Ureter (tissue), 1 donor: ENCODE results near the gene LAD1. TPM values are rescaled to one million over a fixed set of nuclear protein-coding genes. Genes with fewer than 3 reads are reported as not detected.

ENCODE experiments used
- DNase-seq: peaks from one replicate; pipeline ENCODE4 v3.0.0-alpha.2; 2020; ENCODE audit warnings: low spot score
- total RNA-seq: library from RNA; stranded (reverse); gene quantifications from one replicate; pipeline ENCODE4 v1.2.4, GENCODE V29; 2023
- donor health status: DM: yes; HTN: yes; CAD: no.

LAD1 gene
- total RNA-seq, 1 donor from 2014 or later, result 186 TPM

GRCh38 chr1:201348211-201348566 lies 50.9 kb downstream of the LAD1 start:
- DNase-seq, result no peak

- DNase-seq, result no peak
These were observed 51.5 kb downstream of the LAD1 start for GRCh38 chr1:201347498-201348210.

DNA sequence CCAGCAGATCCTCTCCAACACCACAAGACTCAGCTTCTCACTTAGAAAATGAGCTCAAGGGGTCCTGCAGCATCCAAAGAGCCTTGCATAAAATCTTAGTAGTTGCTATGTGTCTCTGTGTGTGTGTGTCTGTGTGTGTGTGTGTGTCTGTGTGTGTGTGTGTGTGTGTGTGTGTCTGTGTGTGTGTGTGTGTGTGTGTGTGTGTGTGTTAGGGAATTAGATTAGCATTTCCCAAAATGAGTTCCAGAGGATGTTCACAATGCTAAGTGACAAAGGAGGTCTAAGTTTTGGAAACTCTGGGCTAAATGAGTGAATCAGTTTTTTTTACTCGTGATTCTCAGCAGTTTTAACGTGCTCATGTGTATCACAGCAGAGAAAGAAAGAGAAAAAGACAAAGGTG lies 52.1 kb downstream of the LAD1 start:
- DNase-seq, result no peak

- no peak for DNase-seq
These were observed 52.7 kb downstream of the LAD1 start for GRCh38 chr1:201346337-201346939.

GRCh38 chr1:201345081-201345355 lies 54.1 kb downstream of the LAD1 start:
- DNase-seq, result no peak

GRCh38 chr1:201344206-201345080 lies 54.7 kb downstream of the LAD1 start:
- no peak for DNase-seq

DNA sequence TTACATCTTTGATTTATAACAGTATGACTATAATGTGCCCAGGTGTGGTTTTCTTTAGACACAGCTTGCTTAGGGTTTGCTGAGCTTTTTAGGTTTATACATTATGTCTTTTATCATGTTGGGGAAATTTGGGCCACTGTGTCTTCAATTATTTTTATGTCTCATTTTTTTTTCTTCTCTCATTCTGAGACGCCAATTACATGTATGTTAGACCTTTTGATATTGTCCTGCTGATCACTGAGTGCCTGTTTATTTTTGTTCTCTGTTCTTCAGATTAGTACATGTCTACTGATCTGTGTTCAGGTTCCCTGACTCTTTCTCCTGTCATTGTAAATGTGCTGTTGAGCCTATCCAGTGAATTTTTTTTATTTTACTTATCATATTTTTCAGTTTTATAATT lies 57.7 kb downstream of the LAD1 start:
- no peak for DNase-seq

GRCh38 chr1:201336711-201337450 lies 62.2 kb downstream of the LAD1 start:
- no peak for DNase-seq

DNA sequence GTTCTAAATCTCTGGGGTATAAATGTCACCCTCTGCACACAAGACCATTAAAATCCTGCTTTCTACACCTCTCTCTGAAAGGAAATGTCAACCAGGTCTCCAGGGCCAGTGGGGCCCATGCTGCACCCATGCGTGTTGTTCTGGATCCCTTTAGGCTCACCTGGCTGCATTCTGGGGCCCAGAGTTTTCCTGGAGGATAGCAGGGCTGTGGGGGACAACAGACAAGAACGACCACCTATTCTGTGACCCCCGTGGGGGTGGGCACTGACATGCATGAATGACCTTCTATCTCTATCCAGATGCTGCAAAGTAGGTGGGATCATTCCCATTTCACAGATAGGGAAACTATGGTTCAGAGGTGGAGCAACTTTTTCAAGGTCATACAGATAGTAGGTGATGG lies 63.2 kb downstream of the LAD1 start:
- no peak for DNase-seq

DNA sequence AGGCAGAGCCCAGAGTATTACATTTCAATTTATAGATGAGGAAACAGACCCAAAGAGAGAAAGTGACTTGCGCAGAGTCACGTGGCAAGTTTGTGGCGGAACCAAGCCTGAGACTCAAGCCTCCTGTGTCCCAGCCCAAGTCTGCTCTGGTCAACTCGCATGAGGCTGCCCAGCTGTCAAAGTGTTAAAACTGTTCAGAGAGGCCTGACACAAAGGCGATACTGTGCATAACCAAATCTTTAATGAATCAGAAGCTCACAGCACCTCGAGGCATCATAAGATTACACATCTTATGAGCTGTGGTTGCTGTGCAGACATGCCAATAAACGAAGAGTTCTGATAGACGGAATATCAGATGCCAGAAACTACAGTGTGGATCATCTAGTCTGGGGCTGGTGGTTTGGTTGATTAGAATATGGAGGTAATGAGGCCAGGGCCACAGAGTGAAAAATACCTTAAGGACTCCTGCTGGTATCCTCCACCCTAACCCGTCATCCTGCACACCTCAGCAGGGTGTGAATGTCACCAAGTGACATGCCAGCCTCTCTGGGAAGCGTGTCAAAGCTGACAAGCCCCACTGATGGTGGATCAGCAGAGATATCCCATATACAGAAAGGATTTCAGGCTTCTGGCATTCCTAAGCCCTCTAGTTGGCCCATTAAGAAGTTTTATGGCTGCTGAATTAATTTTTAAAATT lies 63.8 kb downstream of the LAD1 start:
- DNase-seq, result no peak

GRCh38 chr1:201334325-201335173 lies 64.6 kb downstream of the LAD1 start:
- no peak for DNase-seq

- DNase-seq, result no peak
These were observed 66.3 kb downstream of the LAD1 start for GRCh38 chr1:201332616-201333335.

DNA sequence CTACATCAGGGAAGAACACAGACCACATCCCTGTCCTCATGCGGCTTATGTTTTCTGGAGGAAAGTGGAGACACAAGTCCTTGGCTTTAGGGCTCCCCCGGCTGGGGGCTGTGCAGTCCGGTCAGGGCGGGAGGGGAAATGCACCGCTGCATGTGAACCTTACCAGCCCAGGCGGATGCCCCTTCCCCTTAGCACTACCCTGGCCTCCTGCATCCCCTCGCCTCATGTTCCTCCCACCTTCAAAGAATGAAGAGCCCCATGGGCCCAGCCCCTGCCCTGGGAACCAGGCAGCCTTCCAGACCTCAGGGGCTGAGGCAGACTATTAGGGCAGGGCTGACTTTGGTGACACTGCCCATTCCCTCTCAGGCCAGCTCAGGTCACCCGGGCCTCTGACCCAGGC lies 67.1 kb downstream of the LAD1 start:
- no peak for DNase-seq

DNA sequence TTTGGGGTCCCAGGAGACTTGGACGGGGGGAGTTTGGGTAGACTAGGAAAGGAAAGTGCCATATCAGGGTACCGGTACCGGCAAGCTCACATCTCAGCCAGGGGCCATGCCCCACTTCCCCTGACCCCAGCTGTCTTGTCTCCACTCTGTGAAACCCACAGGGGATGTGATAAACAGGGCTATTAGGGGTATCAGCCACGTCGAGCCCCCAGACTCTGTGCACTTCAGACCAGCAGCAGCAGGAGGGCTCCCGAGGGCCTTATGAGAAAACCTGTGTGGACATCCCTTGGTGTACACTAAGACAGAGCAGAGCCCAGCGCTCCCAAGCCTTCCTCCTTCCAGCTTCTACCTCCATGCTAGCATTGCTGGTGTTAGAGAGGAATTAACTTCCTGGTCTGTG lies 68.0 kb downstream of the LAD1 start:
- no peak for DNase-seq

Other genes with a start within 250 kb of the LAD1 start
- gene TMEM9, start 244.8 kb downstream of the LAD1 start, total RNA-seq, result 55.3 TPM
- 0.16 TPM for gene IGFN1, start 208.5 kb downstream of the LAD1 start, total RNA-seq
- gene PKP1, start 115.8 kb downstream of the LAD1 start, total RNA-seq, result 58.1 TPM
- 1.4 TPM for gene TNNT2, start 21.6 kb downstream of the LAD1 start, total RNA-seq
- gene TNNI1, start 22.4 kb upstream of the LAD1 start, total RNA-seq, result 0.23 TPM
- 75.4 TPM for gene PHLDA3, start 69.9 kb upstream of the LAD1 start, total RNA-seq
- gene CSRP1, start 107.8 kb upstream of the LAD1 start, total RNA-seq, result 545 TPM
- 49.3 TPM for gene NAV1, start 139.8 kb upstream of the LAD1 start, total RNA-seq